C4-2B (cell line): Measurements from ENCODE around the gene ARHGEF2.

Experiments used
- H3K27ac ChIP-seq: fragments of 450-650 bp; 2 replicates; pipeline ENCODE4 v1.5.1; 2017
- CTCF ChIP-seq: fragments of 450-650 bp; conservative IDR thresholded peaks from 2 replicates; pipeline ENCODE4 v1.5.1; 2017; ENCODE audit warnings: mild to moderate bottlenecking
- ZFX ChIP-seq: fragments of 450-650 bp; IDR thresholded peaks from 2 replicates; pipeline ENCODE4 v1.6.1; 2017

The ARHGEF2 gene

GRCh38 chr1:155947292-155947691 lies 31.1 kb downstream of the ARHGEF2 start:
- H3K27ac ChIP-seq, result no peak overlapping the region
- TF ChIP-seq CTCF (no peak), ZFX (no peak)

- no peak overlapping the region for H3K27ac ChIP-seq
- TF ChIP-seq ZFX, result no peak
- no peak for TF ChIP-seq CTCF
Measured at GRCh38 chr1:155946633-155947219, 31.6 kb downstream of the ARHGEF2 start.

GRCh38 chr1:155944444-155944799 lies 33.9 kb downstream of the ARHGEF2 start:
- TF ChIP-seq CTCF, result no peak
- H3K27ac ChIP-seq, result no peak overlapping the region

- H3K27ac ChIP-seq, result no peak overlapping the region
- TF ChIP-seq ZFX (no peak), CTCF (no peak)
Measured at GRCh38 chr1:155942578-155943141, 35.7 kb downstream of the ARHGEF2 start.

GRCh38 chr1:155941845-155942531 lies 36.4 kb downstream of the ARHGEF2 start:
- peak overlapping the region; percentile 65 for H3K27ac ChIP-seq
- no peak for TF ChIP-seq CTCF
- TF ChIP-seq ZFX, result no peak

- TF ChIP-seq CTCF (no peak), ZFX (no peak)
- H3K27ac ChIP-seq, result peak within 1 kb of the TSS; percentile 65
Measured at GRCh38 chr1:155940993-155941844, 37.1 kb downstream of the ARHGEF2 start, which contains the start of gene RXFP4. TSS of gene RXFP4 (plus strand) at chr1:155941638. CDS start at chr1:155941710, 72 bp downstream.

- peak; percentile 26; the same call in 1 of the 2 replicates for TF ChIP-seq ZFX
- no peak for TF ChIP-seq CTCF
- peak overlapping the region; percentile 65 for H3K27ac ChIP-seq
Measured at GRCh38 chr1:155940482-155940992, 37.8 kb downstream of the ARHGEF2 start.
